Ovary (tissue), 9 donors: ENCODE data around the gene SEPTIN5. TPM values are rescaled to one million over a fixed set of nuclear protein-coding genes. Genes with fewer than 3 reads are reported as not detected.

Experiments used
- DNase-seq, 5 donors: peaks; one replicate each; pipeline ENCODE4 v3.0.0-alpha.2; 2019 to 2020
- H3K27ac ChIP-seq, 2 donors: fragments of 200-600 bp; one replicate each; pipeline versions ENCODE4 v1.5.1 to v1.8.0; 2019 to 2022
- H3K27me3 ChIP-seq: fragments of 200-600 bp; one replicate; pipeline ENCODE4 v1.8.0; 2022
- H3K36me3 ChIP-seq: fragments of 200-600 bp; sonication (generic); one replicate; pipeline ENCODE4 v1.5.1; 2019
- H3K4me1 ChIP-seq: one replicate; pipeline ENCODE4 v1.8.1; 2013; ENCODE audit warnings: mild to moderate bottlenecking, moderate library complexity; ENCODE audit not compliant: insufficient read depth
- H3K4me3 ChIP-seq: fragments of 200-600 bp; sonication (generic); one replicate; pipeline ENCODE4 v1.5.1; 2017
- H3K9me3 ChIP-seq, 2 donors: fragments of 200-600 bp in 1 of 2; sonication (generic) in 1 of 2; one replicate each; pipeline versions ENCODE4 v1.5.1 to v1.8.1; 2013 to 2019; ENCODE audit warnings: mild to moderate bottlenecking in 1 of 2, moderate library complexity in 1 of 2
- CTCF ChIP-seq, 3 donors: fragments of 450-650 bp in 2 of 3; fragments of 200-600 bp in 1 of 3; IDR thresholded peaks; one replicate each; pipeline versions ENCODE4 v1.5.1 to v1.8.0; 2016 to 2022; ENCODE audit warnings: antibody characterized with exemption in 3 of 3, mild to moderate bottlenecking in 1 of 3
- EP300 ChIP-seq: sonication (generic); formaldehyde crosslinking; IDR thresholded peaks from one replicate; pipeline ENCODE4 v1.6.1; 2017; ENCODE audit warnings: antibody characterized with exemption
- POLR2A ChIP-seq: fragments of 450-650 bp; IDR thresholded peaks from one replicate; pipeline ENCODE4 v1.6.1; 2017; ENCODE audit warnings: antibody characterized with exemption, mild to moderate bottlenecking, moderate library complexity
- WGBS, 3 donors: extraction: QIAGEN DNeasy Blood & Tissue Kit in 1 of 3; methylation state at CpG; one replicate each; pipeline versions ENCODE4 v1.1.5 to v1.1.7; 2013 to 2017; 5-methylcytosine and 5-hydroxymethylcytosine counted together
- intact Hi-C, 4 donors: fragments of 100-400 bp; cut with DNase I; formaldehyde crosslinking; loops; one replicate each; pipeline versions ENCODE4 v1.11.0 to v1.15.1; 2022 to 2023
- polyA plus RNA-seq, 2 donors: library from polyadenylated mRNA; stranded (reverse); fragments of 200-250 nt in 1 of 2; fragments of 350-450 nt in 1 of 2; fragmentation: Illumina TruSeq in 1 of 2; extraction: RNeasy Lipid Tissue Mini Kit (QIAGEN cat#74804) in 1 of 2; gene quantifications; one replicate each; pipeline ENCODE4 v1.2.3, GENCODE V29; 2013 to 2014
- total RNA-seq, 7 donors: library from RNA; depleted of rRNA in 2 of 7; stranded (reverse); fragments of >200 nt in 2 of 7; fragmentation: NEBNext Ultra II Directional in 3 of 7; extraction: Animal tissue kit (Norgen Biotek cat#: 25700) in 3 of 7; gene quantifications; one replicate each; pipeline versions ENCODE4 v1.1.0 to v1.2.4, GENCODE V29; 2016 to 2023
- donor health status: DM: no; HTN: no; CAD: no; lungs with moderate emphysema.
- donor health status: DM: no; HTN: no; CAD: no.
- donor health status: Bipolar disorder and iron deficiency.
- donor health status: DM: yes; HTN: yes; CAD: no.
- donor health status: DM: no; HTN: no; CAD: no.
- donor health status: DM: yes; HTN: yes; CAD: no.

SEPTIN5 gene
- total and polyA plus RNA-seq, 9 donors = 21.0 to 55.0 (median 30.9) TPM

GRCh38 chr22:19748139-19748538, 33.8 kb downstream of the SEPTIN5 start:
- Histone ChIP-seq H3K9me3 (no peaks in the 10 kb centered on the region), H3K36me3 (no peaks in the 10 kb centered on the region), H3K27ac (no peak overlapping the region), H3K4me1 (no peaks in the 10 kb centered on the region), H3K27me3 (no peaks in the 10 kb centered on the region), H3K4me3 (no peak overlapping the region)
- TF ChIP-seq CTCF (IDR thresholded peaks at IDR 0.05) = no peak
- TF ChIP-seq POLR2A = no peak
- TF ChIP-seq EP300 = no peak
- DNase-seq = no peak
- WGBS, 3 donors = 76 to 84% (median 77%) methylated on average over 4 of the region's 4 CpGs
- intact Hi-C loops = no loop called here

- TF ChIP-seq CTCF (IDR thresholded peaks at IDR 0.05) (no peak), EP300 (no peak), POLR2A (no peak)
- no peak overlapping the region for H3K4me3 ChIP-seq
- no peak overlapping the region for H3K27ac ChIP-seq
- WGBS, 3 donors = 71 to 77% (median 73%) methylated on average over 14 to 15 of the region's 15 CpGs
- no peaks in the 10 kb centered on the region for H3K9me3 ChIP-seq
- intact Hi-C loops = no loop called here
- no peaks in the 10 kb centered on the region for H3K27me3 ChIP-seq
- DNase-seq = no peak
- no peaks in the 10 kb centered on the region for H3K4me1 ChIP-seq
- no peaks in the 10 kb centered on the region for H3K36me3 ChIP-seq
Observed at GRCh38 chr22:19748991-19749664, 34.8 kb downstream of the SEPTIN5 start.

GRCh38 chr22:19749876-19750275, 35.6 kb downstream of the SEPTIN5 start:
- Histone ChIP-seq H3K36me3 (no peaks in the 10 kb centered on the region), H3K4me1 (no peaks in the 10 kb centered on the region), H3K27ac (no peak overlapping the region), H3K27me3 (no peaks in the 10 kb centered on the region), H3K4me3 (no peak overlapping the region), H3K9me3 (no peaks in the 10 kb centered on the region)
- 73 to 81% (median 76%) methylated on average over 12 of the region's 12 CpGs for WGBS, 3 donors
- DNase-seq = no peak
- intact Hi-C loops = no loop called here
- TF ChIP-seq EP300 (no peak), POLR2A (no peak), CTCF (IDR thresholded peaks at IDR 0.05) (no peak)

DNA sequence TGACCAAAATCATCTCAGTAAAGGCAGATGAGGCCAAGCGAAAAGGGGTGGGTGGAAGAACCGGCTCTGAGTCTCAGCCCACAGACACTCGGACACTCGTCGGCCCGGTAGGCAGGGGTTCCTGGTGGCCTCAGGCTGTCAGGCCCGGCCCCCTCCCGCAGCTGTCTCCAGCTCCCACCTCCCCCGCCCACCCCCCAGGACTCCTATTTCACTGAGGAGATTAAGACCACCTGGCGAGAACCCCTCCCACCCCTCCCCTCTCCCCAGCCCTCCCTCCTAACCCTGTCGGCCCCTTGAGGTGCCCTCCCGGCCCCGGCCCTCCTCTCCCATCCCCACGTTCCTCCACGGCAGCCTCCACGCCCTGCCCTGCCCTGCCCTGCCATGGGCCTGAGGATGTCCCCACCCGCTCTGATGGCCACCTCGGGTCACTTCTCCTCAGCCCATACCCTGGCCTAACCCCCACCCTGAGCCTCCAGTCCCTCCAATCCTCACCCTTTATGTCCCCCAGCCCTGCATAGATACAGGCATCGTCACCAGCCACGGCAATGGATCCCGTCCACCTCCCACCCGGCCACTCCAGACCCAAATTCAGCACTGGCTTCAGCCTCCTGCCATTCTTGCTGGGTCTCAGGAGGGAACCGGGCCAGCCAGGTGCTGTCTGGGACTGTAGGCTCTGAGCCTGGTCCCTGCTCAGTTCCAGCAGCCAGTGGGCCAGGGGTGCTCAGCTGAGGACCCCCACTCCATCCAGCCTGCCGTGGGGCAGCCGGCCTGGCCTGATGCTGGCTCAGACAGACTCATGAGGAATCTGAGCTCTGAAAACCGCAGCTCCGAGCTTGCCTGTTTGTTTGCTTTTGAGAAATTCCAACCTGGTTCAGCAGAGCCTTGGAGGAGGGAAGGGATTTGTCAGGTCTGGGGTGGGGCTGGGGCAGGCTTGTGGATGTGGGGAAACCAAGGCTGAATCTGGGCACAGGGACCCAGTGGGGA, 36.5 kb downstream of the SEPTIN5 start:
- H3K27ac ChIP-seq = no peak overlapping the region
- no peak for TF ChIP-seq CTCF (IDR thresholded peaks at IDR 0.05)
- no peak for TF ChIP-seq POLR2A
- no peaks in the 10 kb centered on the region for H3K9me3 ChIP-seq
- H3K27me3 ChIP-seq = peaks cover 4% of the 10 kb centered on the region
- no peak overlapping the region for H3K4me3 ChIP-seq
- no peaks in the 10 kb centered on the region for H3K36me3 ChIP-seq
- no peak for DNase-seq
- H3K4me1 ChIP-seq = no peaks in the 10 kb centered on the region
- intact Hi-C loops = no loop called here
- WGBS, 3 donors = 51 to 55% (median 53%) methylated on average over 25 to 27 of the region's 27 CpGs
